HG02763 (cell line): ENCODE measurements around the gene SRRM2.
A peak's percentile ranks its signal among the peaks of the same experiment; 100 is the strongest.

Experiments used
- ATAC-seq: cut with Tn5 transposase; IDR thresholded peaks from one replicate; pipeline ENCODE4 v1.9.1; 2021; ENCODE audit warnings: mild to moderate bottlenecking, moderate library complexity; ENCODE audit not compliant: unreplicated experiment

Gene SRRM2

GRCh38 chr16:2775765-2776499 lies 23.5 kb downstream of the SRRM2 start:
- no peak for ATAC-seq

GRCh38 chr16:2776500-2777139 lies 24.2 kb downstream of the SRRM2 start:
- ATAC-seq: peak; percentile 35

- ATAC-seq: peak; percentile 77
These were observed 24.9 kb downstream of the SRRM2 start, which contains the start of gene ELOB for GRCh38 chr16:2777231-2777902. ELOB (minus strand) TSS chr16:2777280; CDS start chr16:2777239, 41 bp downstream.

- ATAC-seq: no peak
These were observed 25.6 kb downstream of the SRRM2 start for GRCh38 chr16:2777903-2778629.

GRCh38 chr16:2778630-2778958 lies 26.2 kb downstream of the SRRM2 start:
- ATAC-seq: no peak

- no peak for ATAC-seq
These were observed 26.9 kb downstream of the SRRM2 start for GRCh38 chr16:2779151-2779920.

- no peak for ATAC-seq
These were observed 27.8 kb downstream of the SRRM2 start for GRCh38 chr16:2779978-2780898.

- ATAC-seq: no peak
These were observed 30.3 kb downstream of the SRRM2 start for GRCh38 chr16:2782583-2783351.

- ATAC-seq: no peak
These were observed 31.3 kb downstream of the SRRM2 start for GRCh38 chr16:2783581-2784357.

GRCh38 chr16:2784358-2785100 lies 32.1 kb downstream of the SRRM2 start:
- ATAC-seq: no peak

- ATAC-seq: no peak
These were observed 32.9 kb downstream of the SRRM2 start for GRCh38 chr16:2785101-2785991.

- no peak for ATAC-seq
These were observed 33.8 kb downstream of the SRRM2 start for GRCh38 chr16:2786061-2786825.

GRCh38 chr16:2786826-2787151 lies 34.4 kb downstream of the SRRM2 start:
- no peak for ATAC-seq

- ATAC-seq: no peak
These were observed 35.0 kb downstream of the SRRM2 start, which contains the start of gene PRSS33 for GRCh38 chr16:2787406-2787805. PRSS33 (minus strand) TSS chr16:2787560; CDS start chr16:2786547, 1,013 bp downstream.

GRCh38 chr16:2787961-2788360 lies 35.5 kb downstream of the SRRM2 start:
- no peak for ATAC-seq

GRCh38 chr16:2790631-2791030 lies 38.2 kb downstream of the SRRM2 start:
- ATAC-seq: no peak
